GM21360 (cell line): Measurements from ENCODE around the gene FOXA3.
"Not testable (repeated sequence)": the region's sequence is repeated elsewhere in the genome, so short reads cannot be mapped to it uniquely, and the experiment has no call there.

Source experiments
- ATAC-seq: cut with Tn5 transposase; IDR thresholded peaks from one replicate; pipeline ENCODE4 v1.9.1; 2021; ENCODE audit warnings: mild to moderate bottlenecking, moderate library complexity; ENCODE audit not compliant: unreplicated experiment

Gene FOXA3

GRCh38 chr19:45827459-45828093 lies 36.5 kb upstream of the FOXA3 start:
- no peak for ATAC-seq

DNA sequence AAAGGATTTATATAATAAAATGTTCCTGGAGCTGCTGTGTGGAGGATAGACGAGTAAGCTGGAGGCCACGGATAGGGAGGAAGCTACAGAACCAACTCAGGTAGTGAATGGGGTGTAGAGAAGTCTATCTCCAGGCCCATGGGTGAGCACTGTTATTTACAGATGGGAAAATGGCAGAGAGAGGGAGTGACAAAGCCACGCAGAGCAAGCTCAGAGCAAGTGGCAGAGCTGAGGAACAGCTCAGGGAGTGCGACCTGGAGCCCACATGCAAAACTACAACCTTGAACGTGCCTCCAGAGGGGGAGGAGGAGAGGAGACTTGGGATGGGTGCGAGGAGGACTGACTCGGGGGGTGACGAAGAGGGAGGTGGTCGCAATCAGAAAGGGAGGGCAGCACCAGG lies 35.6 kb upstream of the FOXA3 start:
- ATAC-seq: no peak

DNA sequence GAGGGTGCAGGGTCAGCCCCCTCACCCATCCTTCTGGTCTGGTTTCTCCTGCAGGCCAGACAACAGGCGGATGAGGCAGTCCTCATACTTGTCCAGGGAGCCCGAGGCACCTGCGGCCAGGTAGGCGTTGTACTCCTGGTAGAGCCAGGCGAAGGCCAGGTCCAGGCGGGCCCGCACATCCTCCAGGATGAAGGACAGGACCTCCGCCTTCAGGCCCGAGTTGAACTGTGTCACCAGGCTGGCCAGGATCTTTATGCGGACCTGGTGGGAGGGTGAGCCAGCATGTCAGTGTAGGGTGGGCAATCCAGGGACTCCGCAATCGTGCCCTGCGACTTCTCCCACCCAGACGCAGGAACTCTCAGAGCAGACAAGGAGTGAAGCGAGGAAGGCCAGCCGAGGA lies 35.2 kb upstream of the FOXA3 start:
- ATAC-seq: no peak

GRCh38 chr19:45834970-45835369 lies 29.2 kb upstream of the FOXA3 start:
- no peak for ATAC-seq

DNA sequence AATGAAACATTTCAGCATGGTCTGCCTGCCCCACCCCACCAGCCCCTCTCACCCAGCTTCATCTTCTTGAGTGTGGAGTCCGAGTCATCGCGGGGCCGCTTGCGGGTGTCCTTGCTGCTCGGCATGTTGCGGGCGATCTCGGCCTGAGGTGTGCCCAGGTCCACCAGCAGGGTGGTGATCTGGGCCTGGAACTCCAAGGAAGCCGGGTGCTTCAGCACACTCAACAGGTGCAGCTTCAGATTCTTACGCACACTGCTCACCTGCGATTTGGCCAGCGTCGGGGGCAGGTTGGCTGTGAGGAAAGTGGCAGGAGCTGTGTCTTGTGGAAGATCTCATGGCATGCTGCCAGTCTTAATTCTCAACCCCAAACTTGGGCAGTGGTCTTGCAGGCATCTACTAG lies 21.9 kb upstream of the FOXA3 start:
- no peak for ATAC-seq

DNA sequence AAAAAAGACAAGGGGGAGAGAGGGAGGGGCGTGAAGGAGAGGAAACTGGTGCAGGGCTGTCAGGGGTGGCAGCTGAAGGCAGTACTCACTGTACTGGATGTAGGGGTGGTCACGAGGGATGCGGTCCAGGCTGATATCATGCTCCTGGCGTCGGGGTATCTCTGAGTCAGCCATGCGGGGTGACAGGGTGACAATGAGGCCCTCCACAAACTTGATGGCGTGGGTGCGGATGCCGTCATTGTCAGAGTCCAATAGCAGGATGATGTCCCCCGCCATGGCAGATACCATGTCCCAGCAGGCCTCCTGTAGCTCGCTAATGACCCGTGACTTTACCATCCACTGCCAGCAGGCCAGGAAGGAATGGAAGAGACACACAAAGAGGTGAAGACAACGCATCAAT lies 16.5 kb upstream of the FOXA3 start:
- ATAC-seq: no peak

- no peak for ATAC-seq
Observed at GRCh38 chr19:45848922-45849321, 15.2 kb upstream of the FOXA3 start.

DNA sequence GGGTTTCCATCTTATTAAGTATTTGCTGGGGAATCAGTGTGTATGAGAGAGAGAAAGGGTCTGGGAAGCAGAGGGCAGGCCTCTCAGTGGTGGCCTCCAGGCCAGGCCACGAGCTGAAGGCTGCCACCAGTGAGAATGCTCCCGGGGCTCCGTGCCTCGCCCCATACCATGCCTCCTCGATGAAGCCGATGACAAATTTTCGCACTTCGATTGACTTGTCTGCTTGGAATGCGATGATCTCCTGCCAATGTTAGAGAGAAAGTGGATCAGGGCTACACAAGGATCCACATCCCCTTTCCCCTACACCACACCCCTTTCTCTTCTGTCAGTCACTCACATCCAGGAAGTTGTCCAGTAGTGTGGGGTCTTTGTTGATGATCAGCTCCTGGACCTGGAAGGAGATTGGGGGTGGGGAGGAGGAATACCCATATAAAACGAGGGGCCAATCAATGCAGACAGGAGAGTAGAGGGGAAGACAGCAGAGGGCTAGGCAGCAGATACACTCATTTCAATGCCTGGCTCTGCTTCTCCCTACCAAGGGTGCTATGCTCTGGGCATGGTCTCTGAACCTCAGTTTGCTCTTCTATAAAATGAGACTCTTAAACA lies 11.9 kb upstream of the FOXA3 start:
- no peak for ATAC-seq

- ATAC-seq: no peak
Observed at GRCh38 chr19:45852983-45853382, 11.1 kb upstream of the FOXA3 start.

DNA sequence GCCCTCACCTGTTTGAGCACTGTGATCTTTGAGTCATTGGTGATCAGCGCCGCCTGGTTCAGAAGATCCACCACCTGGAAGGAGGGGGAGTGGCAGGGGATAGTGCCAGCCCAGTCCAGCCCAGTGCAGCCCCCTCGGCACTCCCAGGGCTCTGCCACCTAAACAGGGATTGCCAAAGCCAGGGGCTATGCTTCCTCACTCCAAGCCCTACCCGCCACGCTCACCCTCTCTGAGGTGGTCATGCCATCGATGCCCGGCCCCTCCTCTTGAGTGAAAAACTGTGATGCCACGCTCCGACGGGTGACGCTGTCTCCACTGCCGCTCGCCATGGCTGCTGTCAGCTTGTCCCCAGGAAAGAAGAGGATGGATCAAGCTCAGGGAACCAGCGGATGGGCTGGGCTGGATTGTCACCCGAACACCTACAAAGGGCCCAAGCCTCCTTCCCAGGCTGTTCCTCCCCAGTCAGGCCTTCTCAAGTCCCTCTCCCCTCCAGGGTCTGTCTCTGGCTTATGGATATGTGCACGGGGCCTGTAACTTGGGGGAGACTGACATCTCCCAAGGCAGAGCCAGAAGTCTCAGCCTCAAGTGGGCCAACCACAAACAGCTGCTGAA lies 9.9 kb upstream of the FOXA3 start:
- ATAC-seq: no peak

GRCh38 chr19:45860359-45861259 lies 3.5 kb upstream of the FOXA3 start:
- no peak for ATAC-seq

DNA sequence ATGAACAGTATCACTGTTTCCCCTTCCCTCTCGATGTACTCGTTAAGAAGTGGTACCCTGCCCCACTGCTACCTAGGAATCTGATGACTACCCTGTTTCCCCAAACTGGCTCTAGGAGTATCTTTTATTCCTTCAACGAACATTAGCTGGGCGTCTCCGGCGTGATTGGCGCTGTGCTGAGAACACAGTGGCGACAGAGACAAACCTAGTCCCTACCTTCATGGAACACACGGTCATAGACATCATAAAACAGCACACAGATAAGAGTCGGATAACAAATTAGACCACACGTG lies 1.9 kb upstream of the FOXA3 start:
- no peak for ATAC-seq

GRCh38 chr19:45862564-45863334 lies 1.4 kb upstream of the FOXA3 start, which contains the start of gene SYMPK:
Gene SYMPK, minus strand, starts transcription at chr19:45863147. Its CDS starts 8,652 bp downstream, at chr19:45854495.
- peak; percentile 80 for ATAC-seq

- ATAC-seq: no peak
Observed at GRCh38 chr19:45863335-45863839, 739 bp upstream of the FOXA3 start.

DNA sequence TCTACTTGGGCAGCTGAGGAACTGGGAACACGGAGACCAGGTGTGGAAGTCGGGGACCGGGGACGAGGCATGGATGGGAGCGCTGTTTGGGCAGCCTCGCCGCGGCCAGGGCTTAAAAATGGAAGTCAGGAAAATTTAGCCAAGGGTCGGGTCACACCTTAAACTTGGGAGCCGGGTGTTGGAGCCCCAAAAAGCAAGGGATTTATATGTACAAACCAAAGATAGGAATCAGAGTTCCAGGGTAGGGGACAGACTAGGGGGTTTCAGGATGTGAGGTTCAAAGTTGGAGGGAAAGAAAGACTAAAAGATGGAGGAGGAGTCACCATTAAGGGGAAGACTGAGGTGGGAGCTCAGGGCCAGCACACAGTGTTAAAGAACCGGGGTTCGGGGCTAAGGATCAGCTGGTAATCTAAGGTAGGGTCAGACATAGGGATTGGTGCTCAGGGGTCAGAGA lies 530 bp downstream of the FOXA3 start:
- no peak for ATAC-seq

GRCh38 chr19:45865269-45865948 lies 1.3 kb downstream of the FOXA3 start:
- no peak for ATAC-seq

- ATAC-seq: no peak
Observed at GRCh38 chr19:45866400-45867176, 2.5 kb downstream of the FOXA3 start.

DNA sequence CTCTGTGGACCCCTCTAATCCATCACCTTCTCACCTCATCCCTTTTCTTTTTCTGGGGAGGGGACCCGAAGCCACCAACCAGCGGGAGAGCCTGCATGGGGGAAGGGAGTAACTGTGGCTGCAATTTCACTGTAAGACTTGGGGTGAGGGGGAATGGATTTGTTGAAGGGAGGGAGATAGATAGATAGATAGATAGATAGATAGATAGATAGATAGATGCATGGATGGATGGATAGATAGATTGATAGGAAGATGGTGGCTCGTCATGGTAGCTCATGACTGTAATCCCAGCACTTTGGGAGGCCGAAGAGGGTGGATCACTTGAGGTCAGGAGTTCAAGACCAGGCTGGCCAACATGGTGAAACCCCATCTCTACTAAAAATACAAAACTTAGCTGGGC lies 3.1 kb downstream of the FOXA3 start:
- not testable (repeated sequence) for ATAC-seq

- no peak for ATAC-seq
Observed at GRCh38 chr19:45870798-45871197, 6.7 kb downstream of the FOXA3 start.
